Ramos (cell line): ENCODE results near the gene LHFPL2.

Source experiments
- in situ Hi-C: fragments of 300-500 bp; cut with MboI; formaldehyde crosslinking; loops from one replicate; pipeline ENCODE4 v1.14.3; 2022; ENCODE audit warnings: low sequenced_read_pairs; ENCODE audit not compliant: unreplicated experiment

The LHFPL2 gene

DNA sequence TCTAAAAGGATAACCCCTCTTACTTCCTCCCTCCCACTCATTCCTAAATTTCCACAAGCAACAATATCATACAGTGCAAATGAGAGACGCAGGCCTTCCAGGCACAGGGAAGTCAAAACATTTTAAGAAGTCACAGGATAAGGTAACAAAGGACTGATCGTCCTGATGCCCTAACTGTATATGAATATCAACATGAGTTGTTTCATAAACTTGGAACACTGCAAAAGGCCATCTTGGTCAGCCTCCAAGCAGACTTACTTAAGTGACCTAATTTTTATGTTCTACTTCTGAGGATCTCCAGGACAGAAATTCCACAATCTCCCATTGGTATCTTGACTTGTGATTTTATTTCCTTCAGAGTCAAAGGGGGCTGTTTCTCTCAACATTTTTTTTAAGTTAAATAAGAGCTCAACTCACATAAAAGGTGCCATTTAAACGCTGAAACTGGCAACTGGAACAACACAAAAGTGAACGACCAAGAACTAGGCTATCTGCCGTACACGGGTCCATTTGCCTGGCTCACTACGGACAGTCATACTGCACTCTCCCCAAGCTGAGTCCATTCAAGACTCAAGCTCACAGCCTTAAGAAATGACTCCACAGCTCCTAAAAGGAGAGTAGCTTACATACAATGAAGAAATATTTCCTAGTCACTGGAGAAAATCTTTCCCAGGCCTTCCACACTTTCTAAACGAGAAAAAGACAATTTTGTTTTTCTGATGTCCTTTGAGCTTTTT is 71.3 kb downstream of the LHFPL2 start:
- in situ Hi-C loops, result no loop called here

DNA sequence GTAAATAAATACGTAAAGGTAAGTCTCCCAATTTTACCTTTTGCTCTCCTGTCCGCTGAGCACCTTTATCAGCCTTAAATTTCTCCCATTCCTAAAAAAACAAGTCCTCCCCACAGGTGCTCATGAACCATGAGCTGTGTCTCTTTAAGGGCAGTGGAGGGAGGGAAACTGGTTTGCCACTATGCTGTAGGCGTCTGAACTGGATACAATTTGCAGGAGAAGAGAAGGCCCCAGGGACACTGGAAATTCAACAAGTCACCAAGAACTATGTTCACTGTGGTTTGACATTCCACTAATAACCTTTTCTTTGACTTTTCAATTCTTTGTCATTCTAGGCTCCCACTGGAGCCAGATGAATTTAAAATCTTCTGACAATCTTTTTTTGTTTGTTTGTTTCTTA is 72.2 kb downstream of the LHFPL2 start:
- in situ Hi-C loops, result no loop called here

DNA sequence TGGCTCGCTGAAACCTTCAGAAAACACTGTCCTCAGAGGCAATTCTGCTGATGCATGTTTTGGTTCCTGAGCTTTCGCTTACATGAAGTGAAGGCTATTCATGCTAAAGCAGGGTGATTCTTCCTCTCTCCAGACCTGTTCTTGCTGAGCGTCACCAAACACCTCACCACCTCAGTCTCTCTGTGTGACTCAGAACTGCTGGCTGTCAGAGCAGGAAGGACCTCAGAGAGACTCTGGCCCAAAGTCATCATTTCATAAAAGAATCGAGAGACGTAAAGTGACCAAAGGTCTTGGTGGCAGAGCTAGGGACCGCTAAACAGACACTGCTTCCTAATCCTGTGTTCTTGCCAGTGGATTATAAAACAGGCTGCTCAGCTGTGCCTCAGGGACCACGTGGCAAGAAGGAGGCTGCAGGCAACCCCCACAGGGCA is 73.8 kb downstream of the LHFPL2 start:
- in situ Hi-C loops, result no loop called here

DNA sequence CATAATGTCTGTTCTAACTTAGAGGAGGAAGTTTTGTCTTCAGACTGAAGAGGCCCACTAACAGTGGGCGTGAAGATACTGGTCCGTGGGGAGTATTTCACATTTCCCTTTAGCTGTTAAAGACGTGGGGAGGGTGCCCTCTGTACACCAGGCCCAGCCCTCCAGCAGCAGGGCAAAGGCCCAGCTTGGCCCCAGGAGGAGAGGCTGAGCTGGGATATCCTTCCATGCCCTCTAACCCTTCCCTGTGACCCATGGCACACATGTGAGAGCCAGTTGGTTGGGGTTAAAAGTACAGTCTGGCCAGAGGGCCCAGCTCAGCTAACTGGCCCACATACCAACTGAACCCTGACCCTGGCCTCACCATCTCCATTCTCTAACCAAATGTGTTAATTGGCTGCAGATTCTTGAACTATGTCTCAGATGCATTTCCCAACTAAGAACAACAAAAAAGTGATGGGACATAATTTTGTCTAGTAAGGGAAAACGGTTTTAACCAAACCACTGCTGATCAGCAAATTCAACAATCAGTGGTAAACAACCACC is 74.4 kb downstream of the LHFPL2 start:
- in situ Hi-C loops, result no loop called here

DNA sequence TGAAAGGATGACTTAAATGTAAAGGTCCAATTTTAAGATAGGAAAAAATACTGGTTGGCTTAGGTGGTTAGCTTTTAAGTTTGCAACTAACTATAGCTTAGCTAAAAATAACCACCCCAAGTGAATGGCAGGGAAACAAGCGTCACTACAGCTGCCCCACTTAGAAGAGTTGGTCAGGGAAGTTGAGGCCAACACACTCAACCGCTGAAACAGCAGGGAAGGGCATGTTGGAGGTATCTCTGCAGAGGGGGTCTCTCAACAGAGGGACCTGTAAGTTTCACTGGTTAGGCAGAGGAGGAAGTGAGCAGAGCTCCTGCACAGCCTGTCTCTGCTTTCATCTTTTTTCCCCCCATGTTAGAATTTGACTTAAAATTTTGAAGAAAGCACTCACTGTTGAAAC is 75.3 kb downstream of the LHFPL2 start:
- in situ Hi-C loops, result no loop called here

DNA sequence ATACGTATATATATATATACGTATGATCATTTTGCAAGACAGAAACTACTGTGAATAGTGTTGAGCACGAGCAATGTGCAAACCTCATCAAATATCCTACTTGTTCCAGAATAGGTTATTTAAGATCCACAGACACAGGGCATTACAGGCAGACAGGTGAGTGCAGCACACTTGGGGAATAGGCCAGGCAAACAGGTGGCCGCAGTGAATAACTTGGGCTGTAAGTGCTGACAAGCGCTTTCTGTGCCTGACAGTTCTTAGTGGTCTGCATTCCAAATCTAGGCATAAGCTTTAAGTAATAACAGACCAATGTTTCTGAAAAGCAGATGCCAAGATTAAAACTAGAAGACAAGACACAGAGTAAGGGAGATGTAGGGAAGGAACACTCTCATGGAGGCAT is 77.9 kb downstream of the LHFPL2 start:
- in situ Hi-C loops, result no loop called here

DNA sequence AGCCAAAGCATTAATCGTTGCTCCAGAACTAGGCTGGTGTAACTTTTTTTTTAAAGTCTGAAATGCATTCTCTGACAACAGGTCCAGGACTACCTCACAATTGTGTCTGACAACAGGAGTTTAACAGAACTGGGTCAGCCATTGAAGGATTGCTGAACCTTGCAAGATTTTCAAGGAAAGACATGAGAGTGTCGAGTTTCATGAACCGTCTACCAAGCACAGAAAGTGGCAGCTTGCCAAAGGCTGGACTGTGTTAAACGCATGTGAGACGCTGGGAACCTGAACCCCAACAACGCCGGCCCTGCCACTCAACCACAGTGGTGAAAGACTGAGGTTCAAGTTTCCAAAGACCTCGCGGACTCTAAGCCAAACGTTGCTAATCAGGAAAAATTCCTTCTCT is 79.1 kb downstream of the LHFPL2 start:
- in situ Hi-C loops, result no loop called here

DNA sequence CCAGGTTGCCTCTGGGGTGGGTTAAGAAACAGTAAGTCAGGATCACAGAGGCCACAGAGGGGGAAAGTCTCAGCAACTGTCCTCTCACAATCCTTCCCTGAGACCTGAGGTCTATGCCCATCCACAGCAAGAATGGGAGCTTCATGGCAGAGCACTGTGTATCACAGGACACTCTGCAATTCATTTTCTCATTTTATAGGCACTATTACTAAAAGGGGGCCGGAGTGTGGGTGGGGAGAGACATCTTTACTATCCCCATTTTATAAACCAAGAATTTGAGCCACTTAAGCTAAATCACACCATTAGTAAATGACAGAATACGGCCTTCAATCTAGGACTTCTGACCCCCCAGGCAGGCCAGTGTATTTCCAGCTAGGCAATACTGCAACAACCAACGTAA is 79.9 kb downstream of the LHFPL2 start:
- in situ Hi-C loops, result no loop called here

DNA sequence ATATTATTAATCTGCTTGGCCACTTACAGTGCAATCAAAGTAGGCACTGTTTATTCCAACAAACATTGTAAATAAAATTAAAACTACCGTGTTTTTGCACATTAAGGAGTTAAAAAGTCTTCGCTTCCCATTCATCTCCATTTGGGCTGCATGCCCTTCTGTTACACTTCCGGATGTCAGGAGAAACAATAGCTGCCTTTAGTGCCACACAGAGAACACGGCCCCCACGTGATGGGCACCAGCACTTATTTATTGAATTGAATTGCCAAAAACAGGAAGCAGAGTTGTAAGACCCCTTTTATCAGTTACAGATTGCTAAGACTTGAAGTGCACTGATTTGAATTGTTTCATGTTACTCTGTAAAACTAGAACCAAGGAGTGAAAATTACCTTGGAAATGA is 80.4 kb downstream of the LHFPL2 start:
- in situ Hi-C loops, result no loop called here

DNA sequence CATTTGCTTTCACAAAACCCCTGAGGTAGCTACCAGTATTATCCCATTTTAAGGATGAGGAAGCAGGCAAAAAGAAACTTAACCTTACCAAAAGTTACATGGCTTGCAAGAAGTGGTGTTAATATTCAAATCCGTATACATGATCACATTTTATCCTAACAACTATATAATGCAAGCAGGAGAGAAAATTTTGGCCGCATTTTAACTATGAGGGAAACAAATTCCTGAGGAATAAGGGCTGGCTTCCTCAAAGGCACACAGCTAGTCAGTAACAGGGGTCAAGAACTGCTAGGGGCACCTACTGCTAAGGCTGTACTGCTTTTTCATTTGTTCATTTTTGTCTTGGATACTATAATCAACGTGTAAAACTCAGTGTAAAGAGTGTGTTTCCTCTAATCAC is 81.0 kb downstream of the LHFPL2 start:
- in situ Hi-C loops, result no loop called here

DNA sequence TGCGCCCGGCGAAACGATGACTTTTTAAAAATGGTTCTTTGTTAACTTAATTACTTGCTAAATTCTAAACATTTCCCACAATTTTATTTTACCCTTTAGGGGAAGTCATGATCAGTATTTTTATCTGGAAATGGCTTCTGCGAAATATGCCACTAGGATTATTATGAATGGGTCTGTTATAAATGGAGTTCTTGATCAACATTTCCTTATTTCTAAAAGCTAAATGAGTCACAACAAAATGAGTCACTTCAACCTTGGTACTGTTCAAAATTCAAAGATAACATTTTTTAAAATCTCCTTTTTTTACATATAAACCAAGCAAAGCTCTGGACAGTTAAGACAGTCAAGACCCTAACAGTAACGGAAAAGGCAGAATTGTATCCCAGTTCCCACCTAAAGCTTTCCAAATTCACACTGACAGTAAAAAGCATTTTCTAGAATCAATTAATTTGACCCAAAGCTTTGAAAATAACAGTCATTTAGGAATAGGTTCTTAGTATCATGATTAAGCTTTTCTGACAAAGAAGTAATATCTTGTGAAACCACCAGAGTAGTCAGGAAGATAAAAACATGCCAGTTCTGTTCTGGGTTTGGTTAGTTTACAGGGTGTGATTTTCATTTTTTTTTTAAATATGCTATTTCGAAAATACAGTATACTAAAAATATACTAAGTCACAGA is 81.7 kb downstream of the LHFPL2 start:
- in situ Hi-C loops, result no loop called here

DNA sequence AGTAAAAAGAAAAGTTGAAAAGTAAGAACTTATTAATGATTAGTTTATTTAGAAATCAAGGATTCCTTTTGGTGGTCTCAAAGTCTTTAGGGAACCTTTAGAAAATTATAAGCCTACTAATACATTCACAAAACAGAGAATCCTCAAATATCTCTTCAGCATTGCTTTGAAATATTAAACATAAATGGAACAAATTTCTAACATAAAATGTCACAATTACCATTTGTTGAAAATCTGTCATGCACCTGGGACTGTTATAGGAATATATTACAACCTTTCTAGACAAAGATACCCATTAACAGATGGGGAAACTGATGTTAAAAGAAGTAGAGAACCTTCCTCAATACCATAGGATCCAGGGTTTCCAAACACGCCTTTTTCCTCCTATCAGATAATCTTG is 83.2 kb downstream of the LHFPL2 start:
- in situ Hi-C loops, result no loop called here

DNA sequence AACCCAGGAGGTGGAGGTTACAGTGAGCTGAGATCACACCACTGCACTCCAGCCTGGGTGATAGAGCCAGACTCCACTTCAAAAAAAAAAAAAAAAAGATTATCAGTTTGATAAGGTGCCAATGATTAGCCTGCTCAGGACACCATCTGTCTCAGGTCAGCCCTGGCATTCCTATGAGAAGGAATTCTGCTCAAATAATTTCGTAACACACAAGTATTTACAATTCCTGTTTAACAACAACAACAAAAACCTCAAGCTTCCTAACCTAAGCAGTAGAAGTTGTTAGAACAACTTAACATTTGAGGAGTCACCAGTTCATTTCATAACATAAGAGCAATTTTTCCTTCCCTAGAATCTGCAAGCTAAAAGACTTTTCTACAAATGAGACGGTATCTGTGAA is 85.0 kb downstream of the LHFPL2 start:
- in situ Hi-C loops, result no loop called here

DNA sequence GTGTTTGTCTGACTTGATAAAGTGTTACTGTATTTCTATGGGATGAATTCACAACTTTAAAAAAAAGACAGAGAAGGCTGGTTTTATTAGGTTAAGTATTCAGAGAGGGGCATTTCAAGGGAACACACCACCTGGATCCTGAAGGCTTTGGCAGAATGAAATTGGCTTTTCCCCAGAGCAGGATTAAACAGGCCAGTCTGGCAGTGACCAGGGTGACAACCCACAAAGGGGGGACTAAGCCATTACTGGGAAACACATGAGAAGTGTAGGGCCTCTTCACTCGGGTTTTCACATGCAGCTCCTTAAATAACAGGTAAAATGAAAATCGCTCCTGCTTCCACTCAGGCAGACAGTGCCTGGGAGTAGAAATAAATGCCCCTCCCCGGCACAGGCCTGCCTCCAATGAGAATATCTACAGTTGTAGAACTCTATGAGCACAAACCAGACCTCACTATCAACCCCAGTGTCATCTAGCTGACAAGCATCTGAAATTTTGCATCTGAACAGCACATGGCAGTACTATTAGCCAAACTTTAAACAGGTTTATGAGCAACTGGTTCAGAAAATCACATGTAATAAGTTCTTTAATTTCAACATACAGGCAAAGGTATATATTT is 85.8 kb downstream of the LHFPL2 start:
- in situ Hi-C loops, result no loop called here

DNA sequence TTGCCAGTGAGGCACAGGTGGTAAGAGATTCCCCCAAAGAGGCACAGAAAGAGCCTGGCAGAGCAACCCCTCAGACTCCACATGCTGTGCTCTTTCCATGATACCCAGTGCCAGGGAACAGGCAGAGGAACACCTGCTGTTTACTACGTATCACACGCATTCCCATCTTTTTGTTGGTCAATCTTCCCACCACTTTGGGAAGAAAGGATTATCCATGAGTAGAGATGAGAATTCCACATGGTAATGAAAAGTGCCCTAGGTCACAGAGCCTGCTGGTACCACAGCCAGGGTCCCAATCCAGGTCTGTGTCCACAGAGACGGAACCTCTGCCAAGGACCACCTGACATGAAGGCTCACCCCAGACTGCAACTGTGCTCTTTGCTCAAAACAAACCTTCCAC is 86.6 kb downstream of the LHFPL2 start:
- in situ Hi-C loops, result no loop called here

DNA sequence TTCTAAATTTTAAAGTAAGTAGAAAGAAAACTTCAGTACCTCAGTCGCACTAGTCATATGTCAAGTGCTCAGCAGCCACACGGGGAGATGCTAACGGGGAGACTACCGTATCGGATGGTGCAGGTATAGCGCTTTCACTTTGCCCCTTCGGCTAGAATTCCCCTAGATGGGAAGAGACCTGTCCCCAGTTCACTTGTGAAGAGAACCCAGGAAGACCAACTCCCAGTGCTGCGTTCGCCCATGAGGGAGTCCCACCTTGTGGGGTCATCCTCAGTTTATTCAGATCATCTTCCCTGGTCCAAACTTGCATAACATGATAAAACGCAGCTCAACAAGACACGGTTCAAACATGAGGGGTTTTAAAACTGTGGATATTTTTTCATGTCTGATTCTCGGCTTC is 87.3 kb downstream of the LHFPL2 start:
- in situ Hi-C loops, result no loop called here

DNA sequence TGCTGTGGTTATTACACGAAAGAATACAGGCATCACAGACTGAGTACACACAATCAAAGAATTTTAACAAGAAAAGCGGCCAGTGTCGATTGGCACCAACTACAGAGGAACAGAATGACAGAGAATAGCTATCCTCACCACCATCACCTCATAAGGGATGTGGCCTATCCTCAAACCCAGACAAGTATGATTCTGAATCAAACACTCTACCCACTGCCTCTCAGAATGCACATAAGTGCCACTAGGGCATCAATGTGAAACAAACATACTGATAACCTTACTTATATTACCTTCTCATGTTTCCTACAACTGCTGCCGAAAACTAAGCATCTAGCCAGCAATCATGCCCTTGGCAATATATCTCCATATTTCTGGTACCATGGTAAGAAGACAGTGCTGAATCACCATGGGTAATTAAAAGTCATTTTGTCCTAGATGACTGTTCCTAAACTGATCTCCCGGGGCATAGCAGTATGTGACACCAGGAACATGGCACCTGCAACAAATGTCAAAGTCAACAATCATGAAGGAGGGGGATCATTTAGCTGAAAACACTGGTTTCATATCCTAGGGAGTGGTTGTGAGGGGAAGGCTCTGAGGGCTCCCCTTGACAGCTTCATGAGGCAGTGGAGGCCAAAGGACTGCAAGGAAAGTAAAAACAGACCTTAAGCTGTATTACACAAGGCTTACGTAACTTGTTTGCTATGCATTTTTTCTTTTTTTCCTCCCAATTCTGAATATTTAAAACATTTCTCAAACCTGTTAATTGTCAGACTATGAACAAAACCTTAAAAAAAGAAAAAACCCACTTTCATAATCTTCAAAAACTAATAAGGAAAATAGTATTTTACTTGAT is 88.3 kb downstream of the LHFPL2 start:
- in situ Hi-C loops, result no loop called here

DNA sequence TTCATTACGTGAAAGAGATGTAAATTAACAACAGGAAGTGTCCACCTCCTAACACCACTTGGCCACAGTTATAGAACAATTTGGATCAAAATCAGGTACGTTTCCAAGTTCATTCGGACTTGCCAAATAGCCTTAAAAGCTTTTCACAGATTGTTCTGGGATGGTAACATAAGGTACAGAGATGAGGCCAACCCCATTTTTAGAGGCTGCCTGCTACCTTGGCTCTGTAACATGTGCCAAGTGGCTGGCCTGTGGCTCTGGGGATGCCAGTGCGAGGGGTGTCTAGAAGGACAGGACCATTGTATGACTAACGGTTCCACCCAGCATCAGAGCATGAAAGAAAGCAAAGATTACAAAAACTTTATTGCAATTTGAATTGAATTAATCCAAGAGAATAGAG is 91.0 kb downstream of the LHFPL2 start:
- in situ Hi-C loops, result no loop called here

DNA sequence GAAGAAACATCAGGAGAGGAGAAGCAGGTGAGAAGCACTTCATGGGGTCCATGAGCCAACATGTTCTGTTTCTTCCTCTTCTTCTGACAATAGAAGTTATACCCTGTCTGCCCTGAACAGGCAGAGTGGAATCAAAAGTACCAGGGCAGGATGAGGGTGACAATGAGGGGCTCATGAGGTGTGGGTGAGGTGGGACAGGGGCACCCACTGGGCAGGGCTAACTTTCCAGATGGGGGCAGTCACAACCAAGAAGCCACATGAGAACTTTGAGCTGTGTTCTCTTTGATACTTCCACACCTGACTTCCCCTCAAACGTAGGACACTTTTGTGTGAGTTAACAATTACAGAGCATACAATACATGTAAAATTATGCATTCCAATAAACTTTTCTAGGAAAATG is 92.7 kb downstream of the LHFPL2 start:
- in situ Hi-C loops, result no loop called here

DNA sequence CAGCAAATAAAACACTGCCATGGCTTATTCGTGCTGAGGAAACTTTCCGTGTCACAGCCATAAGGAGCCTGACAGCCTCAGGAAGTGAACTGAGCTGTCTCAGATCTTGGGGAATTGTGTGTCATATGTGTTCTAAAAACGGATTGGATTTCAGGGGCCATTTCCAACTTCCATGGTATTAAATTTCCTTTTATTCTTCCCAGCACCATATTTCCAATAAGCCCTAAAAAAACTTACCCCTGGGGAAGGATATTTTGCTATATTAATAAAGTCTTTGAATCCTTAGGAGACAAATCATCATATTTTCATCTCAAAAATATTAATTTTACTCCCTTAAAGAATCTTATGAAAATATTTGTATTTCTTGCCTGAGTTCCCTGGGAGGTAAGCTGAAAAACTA is 93.9 kb downstream of the LHFPL2 start:
- in situ Hi-C loops, result no loop called here
